BJ (cell line): ENCODE results near the gene ASMT. TPM values are rescaled to one million over a fixed set of nuclear protein-coding genes. Genes with fewer than 3 reads are reported as not detected.
"Not testable (repeated sequence)": the region's sequence is repeated elsewhere in the genome, so short reads cannot be mapped to it uniquely, and the experiment has no call there.

Source experiments
- CTCF ChIA-PET: fragments of 350-600 bp; formaldehyde crosslinking; extraction: SDS; loops from one replicate; lab custom pipeline; 2021; ENCODE audit warnings: antibody characterized with exemption, inconsistent platforms; lab: Yijun Ruan, JAX
- POLR2A ChIA-PET: fragments of 300-600 bp; sonication (Branson Sonifier 250); formaldehyde crosslinking; extraction: SDS; loops from one replicate; lab custom pipeline; 2021; ENCODE audit warnings: antibody characterized with exemption; lab: Charles Lee
- DNase-seq: peaks from one replicate; pipeline ENCODE4 v3.0.0-alpha.2; 2011; ENCODE audit warnings: low read depth
- H3K27me3 ChIP-seq: 2 replicates; pipeline ENCODE4 v1.6.0; 2011; ENCODE audit warnings: low read length; ENCODE audit not compliant: control insufficient read depth, insufficient read depth
- H3K36me3 ChIP-seq: 2 replicates; pipeline ENCODE4 v1.5.1; 2011; ENCODE audit warnings: low read length; ENCODE audit not compliant: control insufficient read depth, insufficient read depth
- H3K4me3 ChIP-seq: 2 replicates; pipeline ENCODE4 v1.5.1; 2011; ENCODE audit warnings: low read depth, mild to moderate bottlenecking, control low read depth, low read length
- CTCF ChIP-seq: IDR thresholded peaks from 2 replicates; pipeline ENCODE4 v1.5.1; 2011; ENCODE audit warnings: low read depth, mild to moderate bottlenecking, control low read depth, inconsistent platforms, low read length, moderate library complexity; ENCODE audit not compliant: insufficient read depth
- polyA plus RNA-seq: library from polyadenylated mRNA; depleted of rRNA; stranded (reverse); fragments of >200 nt; gene quantifications from 2 replicates; pipeline ENCODE4 v1.2.3, GENCODE V29; 2011

Gene ASMT
- polyA plus RNA-seq, 1 experiment, result not detected

DNA sequence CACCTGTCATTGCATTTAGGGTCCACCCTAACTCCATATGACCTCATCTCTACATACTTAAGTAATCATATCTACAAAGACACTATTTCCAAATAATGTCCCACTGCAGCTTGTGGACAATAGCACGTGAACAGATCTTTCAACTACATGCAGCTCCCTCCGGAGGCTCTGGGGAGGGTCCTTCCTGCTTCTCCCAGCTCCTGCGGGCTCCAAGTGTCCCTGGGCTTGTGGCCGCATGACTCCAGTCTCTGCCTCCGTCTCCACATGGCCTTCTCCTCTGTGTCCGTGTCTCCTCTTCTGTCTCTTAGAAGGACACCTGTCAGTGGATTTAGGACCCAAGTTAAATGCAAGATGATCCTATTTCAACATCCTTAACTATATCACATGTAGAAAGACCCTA is 52.7 kb downstream of the ASMT start:
- no peak overlapping the region for H3K4me3 ChIP-seq
- no peaks in the 10 kb centered on the region for H3K36me3 ChIP-seq
- no peaks in the 10 kb centered on the region for H3K27me3 ChIP-seq
- ChIA-PET POLR2A (no interaction called here), CTCF (no interaction called here)
- no peak for TF ChIP-seq CTCF
- DNase-seq, result no peak

DNA sequence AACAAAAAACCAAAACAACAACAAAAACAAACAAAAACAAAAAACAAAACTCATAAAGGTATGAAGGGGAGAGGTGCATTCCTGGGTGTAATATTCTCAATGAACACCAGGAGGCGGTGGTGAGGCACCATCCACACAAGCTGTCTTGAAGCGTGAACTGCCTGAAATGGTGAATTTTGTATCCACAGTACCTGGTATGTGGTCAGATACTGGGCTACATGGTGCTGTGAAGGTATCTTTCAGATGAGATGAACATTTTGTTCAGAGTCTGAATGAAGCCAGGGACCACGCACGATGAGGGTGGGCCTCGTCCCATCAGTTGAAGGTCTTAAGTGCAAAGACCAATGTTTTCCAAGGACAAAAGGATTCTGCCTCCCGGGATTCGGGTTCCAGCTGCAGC is 58.5 kb downstream of the ASMT start:
- Histone ChIP-seq H3K36me3 (no peaks in the 10 kb centered on the region), H3K27me3 (no peaks in the 10 kb centered on the region), H3K4me3 (no peak overlapping the region)
- ChIA-PET CTCF (no interaction called here), POLR2A (no interaction called here)
- peak; percentile 70 for TF ChIP-seq CTCF
- no peak for DNase-seq

DNA sequence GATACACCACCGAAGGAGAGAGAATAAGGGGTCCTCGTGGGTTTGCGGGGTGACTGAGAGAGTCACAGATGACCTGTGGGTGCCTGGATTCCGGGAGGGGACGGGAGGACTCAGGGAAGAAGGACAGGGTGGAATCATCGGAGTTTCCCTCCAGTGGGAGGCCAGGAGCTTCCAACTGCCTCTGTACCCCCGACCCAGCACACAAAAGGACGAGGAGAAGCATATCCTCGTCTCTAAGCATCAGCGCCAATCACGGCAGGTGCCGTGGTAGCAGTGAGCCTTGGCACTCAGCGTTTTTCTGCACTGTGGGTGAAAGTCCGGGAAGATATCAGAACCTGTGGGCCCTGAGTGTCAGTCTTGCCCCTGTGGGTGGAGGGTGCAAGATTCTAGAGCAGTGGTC is 62.0 kb downstream of the ASMT start:
- CTCF ChIA-PET, result no interaction called here
- Histone ChIP-seq H3K4me3 (no peak overlapping the region), H3K27me3 (no peaks in the 10 kb centered on the region), H3K36me3 (no peaks in the 10 kb centered on the region)
- POLR2A ChIA-PET, result no interaction called here
- TF ChIP-seq CTCF, result no peak
- no peak for DNase-seq

GRCh38 chrX:1679238-1679637 is 64.4 kb downstream of the ASMT start:
- TF ChIP-seq CTCF, result no peak
- ChIA-PET POLR2A (no interaction called here), CTCF (no interaction called here)
- Histone ChIP-seq H3K27me3 (no peaks in the 10 kb centered on the region), H3K36me3 (no peaks in the 10 kb centered on the region), H3K4me3 (no peak overlapping the region)
- DNase-seq, result peak; percentile 13

DNA sequence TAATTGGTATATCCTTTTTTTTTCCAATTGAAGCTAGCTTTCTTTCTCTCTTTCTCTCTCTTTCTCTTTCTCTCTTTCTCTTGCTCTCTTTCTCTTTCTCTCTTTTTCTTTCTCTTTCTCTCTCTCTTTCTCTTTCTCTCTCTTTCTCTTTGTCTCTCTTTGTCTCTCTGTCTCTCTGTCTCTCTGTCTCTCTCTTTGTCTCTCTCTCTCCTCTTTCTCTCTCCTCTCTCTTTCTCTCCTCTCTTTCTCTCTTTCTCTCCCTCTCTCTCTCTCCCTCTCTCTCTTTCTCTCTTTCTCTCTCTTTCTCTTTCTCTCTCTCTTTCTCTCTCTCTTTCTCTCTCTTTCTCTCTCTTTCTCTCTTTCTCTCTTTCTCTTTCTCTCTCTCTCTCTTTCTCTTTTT is 66.6 kb downstream of the ASMT start:
- H3K4me3 ChIP-seq, result no peak overlapping the region
- no peaks in the 10 kb centered on the region for H3K36me3 ChIP-seq
- POLR2A ChIA-PET, result no interaction called here
- CTCF ChIA-PET, result no interaction called here
- no peaks in the 10 kb centered on the region for H3K27me3 ChIP-seq
- TF ChIP-seq CTCF, result no peak
- DNase-seq, result no peak

GRCh38 chrX:1681856-1682255 is 67.0 kb downstream of the ASMT start:
- POLR2A ChIA-PET, CTCF ChIA-PET, DNase-seq, H3K27me3 ChIP-seq, H3K4me3 ChIP-seq, H3K36me3 ChIP-seq: not testable (repeated sequence)

DNA sequence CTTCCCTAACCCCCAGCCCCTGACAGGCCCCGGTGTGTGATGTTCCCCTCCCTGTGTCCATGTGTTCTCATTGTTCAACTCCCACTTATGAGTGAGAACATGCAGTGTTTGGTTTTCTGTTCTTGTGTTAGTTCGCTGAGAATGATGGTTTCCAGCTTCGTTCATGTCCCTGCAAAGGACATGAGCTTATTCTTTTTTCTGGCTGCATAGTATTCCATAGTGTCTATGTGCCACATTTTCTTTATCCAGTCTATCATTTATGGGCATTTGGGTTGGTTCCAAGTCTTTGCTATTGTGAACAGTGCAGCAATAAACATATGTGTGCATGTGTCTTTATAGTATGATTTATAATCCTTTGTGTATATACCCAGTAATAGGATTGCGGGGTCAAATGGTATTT is 67.6 kb downstream of the ASMT start:
- CTCF ChIA-PET, result not testable (repeated sequence)

GRCh38 chrX:1684883-1685282 is 70.0 kb downstream of the ASMT start:
- POLR2A ChIA-PET, H3K36me3 ChIP-seq, H3K4me3 ChIP-seq, DNase-seq, H3K27me3 ChIP-seq, CTCF ChIA-PET: not testable (repeated sequence)

More for the DNA sequence above, 67.6 kb downstream of the ASMT start:
- H3K36me3 ChIP-seq, DNase-seq, POLR2A ChIA-PET, H3K4me3 ChIP-seq, H3K27me3 ChIP-seq: not testable (repeated sequence)

DNA sequence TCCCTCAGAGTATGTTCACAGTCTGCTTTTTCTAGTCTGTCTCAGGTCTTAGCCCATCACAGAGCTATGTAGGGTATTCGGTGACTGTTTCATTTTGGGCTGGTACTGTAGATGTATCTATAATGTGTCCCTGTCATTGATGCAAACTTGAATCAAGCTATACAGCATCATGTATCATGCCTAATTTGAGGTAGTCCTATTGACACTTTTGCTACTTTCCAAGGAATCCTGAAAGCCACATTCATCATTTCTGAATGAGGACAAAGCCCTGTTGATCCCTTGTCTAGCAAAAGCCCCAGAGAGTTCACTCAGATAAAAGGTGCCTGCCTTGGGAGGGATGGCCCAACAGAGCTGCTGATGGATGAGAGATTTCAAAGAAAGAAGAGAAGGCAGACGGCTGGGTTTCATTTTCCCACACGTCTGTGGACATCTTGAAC is 70.6 kb downstream of the ASMT start:
- H3K36me3 ChIP-seq, POLR2A ChIA-PET, H3K4me3 ChIP-seq, DNase-seq, H3K27me3 ChIP-seq, CTCF ChIA-PET: not testable (repeated sequence)
